Endothelial cell of umbilical vein (primary cell): ENCODE results near the gene C11orf65. TPM values are rescaled to one million over a fixed set of nuclear protein-coding genes. Genes with fewer than 3 reads are reported as not detected.

ENCODE experiments used
- BruUV-seq: library from RNA; stranded (reverse); fragments of 400-500 nt; replicated peaks from 2 replicates; lab custom pipeline; 2021; lab: Mats Ljungman, UMichigan
- CTCF ChIA-PET: fragments of 300-600, 350-600 bp; sonication (Branson Sonifier 250); formaldehyde crosslinking; loops from one replicate; lab custom pipeline; 2021; ENCODE audit warnings: antibody characterized with exemption, inconsistent platforms; lab: Charles Lee
- POLR2A ChIA-PET: fragments of 300-600, 350-600 bp; sonication (Branson Sonifier 250); formaldehyde crosslinking; loops from one replicate; lab custom pipeline; 2021; ENCODE audit warnings: antibody characterized with exemption, inconsistent platforms; lab: Charles Lee
- DNase-seq: peaks from one replicate; pipeline ENCODE4 v3.0.0-alpha.2; 2011; ENCODE audit warnings: low read depth, low spot score
- FAIRE-seq: peaks from 2 replicates; lab custom pipeline; 2011; peaks lifted over from hg19 to GRCh38; lab: Jason Lieb, UNC
- H2AFZ ChIP-seq: 2 replicates; pipeline ENCODE4 v1.6.0; 2012; ENCODE audit warnings: low read depth, low read length, control low read depth, inconsistent platforms
- H3K27ac ChIP-seq: 2 replicates; pipeline ENCODE4 v1.5.1; 2011; ENCODE audit warnings: low read depth, mild to moderate bottlenecking, control low read depth, low read length, moderate library complexity; ENCODE audit not compliant: insufficient read depth
- H3K27me3 ChIP-seq, 2 experiments: 2 replicates each; pipeline versions ENCODE4 v1.6.0 to v1.6.1; 2011; ENCODE audit warnings: low read length in 2 of 2, mixed read lengths in 1 of 2; ENCODE audit not compliant: control insufficient read depth in 2 of 2, insufficient read depth in 2 of 2
- H3K36me3 ChIP-seq, 2 experiments: 2 replicates in 1 of 2; 3 replicates in 1 of 2; pipeline ENCODE4 v1.5.1; 2011; ENCODE audit warnings: low read length in 2 of 2, mild to moderate bottlenecking in 1 of 2, moderate library complexity in 1 of 2; ENCODE audit not compliant: control insufficient read depth in 2 of 2, insufficient read depth in 2 of 2; ENCODE audit errors: extremely low read depth in 1 of 2
- H3K4me1 ChIP-seq: 3 replicates; pipeline ENCODE4 v1.5.1; 2011; ENCODE audit warnings: mild to moderate bottlenecking, low read length; ENCODE audit not compliant: control insufficient read depth, insufficient read depth; ENCODE audit errors: extremely low read depth
- H3K4me2 ChIP-seq: 2 replicates; pipeline ENCODE4 v1.6.1; 2011; ENCODE audit warnings: low read length, control low read depth, mixed read lengths; ENCODE audit not compliant: insufficient read depth
- H3K4me3 ChIP-seq, 3 experiments: fragments of 200-600 bp in 1 of 3; sonication (generic), shearing (Covaris generic) in 1 of 3; replicated peaks in 1 of 3; 2 replicates each; pipeline ENCODE4 v1.5.1; 2011 to 2016; ENCODE audit warnings: control low read depth in 3 of 3, low read length in 3 of 3, mild to moderate bottlenecking in 2 of 3, inconsistent platforms in 1 of 3, low read depth in 1 of 3, moderate library complexity in 1 of 3; ENCODE audit not compliant: insufficient read depth in 1 of 3
- H3K79me2 ChIP-seq: 2 replicates; pipeline ENCODE4 v1.6.0; 2012; ENCODE audit warnings: low read length, inconsistent platforms; ENCODE audit not compliant: control insufficient read depth, insufficient read depth
- H3K9ac ChIP-seq: replicated peaks from 2 replicates; pipeline ENCODE3; 2011; ENCODE audit warnings: low read length, control low read depth; ENCODE audit not compliant: insufficient read depth; ENCODE audit errors: extremely low read depth
- H3K9me1 ChIP-seq: replicated peaks from 3 replicates; pipeline ENCODE4 v1.6.0; 2011; ENCODE audit warnings: mild to moderate bottlenecking, low read length; ENCODE audit not compliant: control insufficient read depth, insufficient read depth; ENCODE audit errors: extremely low read depth
- H3K9me3 ChIP-seq: replicated peaks from 2 replicates; pipeline ENCODE4 v1.5.1; 2012; ENCODE audit warnings: low read length, inconsistent platforms; ENCODE audit not compliant: control insufficient read depth, insufficient read depth
- H4K20me1 ChIP-seq: replicated peaks from 2 replicates; pipeline ENCODE3; 2011; ENCODE audit warnings: mild to moderate bottlenecking, low read length; ENCODE audit not compliant: control insufficient read depth, insufficient read depth; ENCODE audit errors: extremely low read depth
- CTCF ChIP-seq, 2 donors: IDR thresholded peaks; 1 replicate in 1 of 2; 2 replicates in 1 of 2; pipeline ENCODE4 v1.5.1; 2011; ENCODE audit warnings: low read length in 2 of 2, mild to moderate bottlenecking in 2 of 2, moderate library complexity in 2 of 2, control low read depth in 1 of 2, inconsistent platforms in 1 of 2, low read depth in 1 of 2; ENCODE audit not compliant: insufficient read depth in 1 of 2; ENCODE audit errors: extremely low read depth in 1 of 2
- FOS ChIP-seq: IDR thresholded peaks from 2 replicates; pipeline ENCODE4 v1.6.1; 2011; ENCODE audit warnings: mild to moderate bottlenecking, low read length, moderate library complexity, borderline replicate concordance; ENCODE audit not compliant: insufficient read depth
- GATA2 ChIP-seq: IDR thresholded peaks from 2 replicates; pipeline ENCODE4 v1.7.0; 2011; ENCODE audit warnings: low read depth, mild to moderate bottlenecking, moderate library complexity, mixed read lengths, low read length; ENCODE audit not compliant: insufficient read length, insufficient read depth
- JUN ChIP-seq: IDR thresholded peaks from 2 replicates; pipeline ENCODE4 v1.6.1; 2011; ENCODE audit warnings: borderline replicate concordance, low read depth; ENCODE audit not compliant: insufficient read length, insufficient read depth
- MAX ChIP-seq: IDR thresholded peaks from 2 replicates; pipeline ENCODE4 v1.6.1; 2011; ENCODE audit not compliant: insufficient read depth, insufficient read length
- MYC ChIP-seq: IDR thresholded peaks from one replicate; pipeline ENCODE4 v1.6.1; 2011; ENCODE audit warnings: mild to moderate bottlenecking, low read depth, low read length
- POLR2A ChIP-seq: IDR thresholded peaks from 2 replicates; pipeline ENCODE4 v1.6.1; 2012; ENCODE audit warnings: low read depth, mild to moderate bottlenecking, control low read depth, low read length
- POLR2AphosphoS5 ChIP-seq: IDR thresholded peaks from 2 replicates; pipeline ENCODE4 v1.6.1; 2012; ENCODE audit warnings: low read depth, mild to moderate bottlenecking, control low read depth, low read length, moderate library complexity; ENCODE audit not compliant: insufficient read depth
- dilution Hi-C: fragments of 300-500 bp; cut with MboI; formaldehyde crosslinking; loops from one replicate; pipeline ENCODE4 v1.15.0; 2019; ENCODE audit warnings: low sequenced_read_pairs; ENCODE audit not compliant: extremely low pct_ligation_motif_present
- intact Hi-C: fragments of 100-400 bp; cut with micrococcal nuclease; formaldehyde crosslinking; loops from one replicate; pipeline ENCODE4 v1.10.0; 2022
- polyA plus RNA-seq, 4 experiments: library from polyadenylated mRNA; depleted of rRNA in 3 of 4; stranded (reverse) in 3 of 4; unstranded in 1 of 4; fragments of >200 nt; gene quantifications; 2 replicates each; pipeline versions ENCODE4 v1.2.1 to v1.2.3, GENCODE V29; 2011 to 2012; ENCODE audit warnings: missing spikeins in 1 of 4
- total RNA-seq: library from RNA; stranded (reverse); gene quantifications from 2 replicates; pipeline ENCODE4 v1.2.3, GENCODE V29; 2021

The C11orf65 gene
- total and polyA plus RNA-seq, 2 donors (not counting 3 experiments of a cell fraction or from before 2014, with no cell fraction given) = not detected

- H3K9me3 ChIP-seq = no peaks in the 10 kb centered on the region
- H3K4me2 ChIP-seq = no peak overlapping the region
- no peaks in the 10 kb centered on the region for H3K79me2 ChIP-seq
- H3K27me3 ChIP-seq = no peaks in the 10 kb centered on the region
- no peak overlapping the region for H3K27ac ChIP-seq
- no peak for FAIRE-seq
- ChIA-PET POLR2A (no interaction called here), CTCF (no interaction called here)
- dilution Hi-C loops (no loop called here), intact Hi-C loops (no loop called here)
- DNase-seq = no peak
- BruUV-seq = no TSS peak
- H3K4me1 ChIP-seq = no peaks in the 10 kb centered on the region
- no peak overlapping the region for H2AFZ ChIP-seq
- TF ChIP-seq MYC = no peak
- no peak for TF ChIP-seq GATA2
- no peak for TF ChIP-seq POLR2AphosphoS5
- TF ChIP-seq POLR2A = no peak
- no peak for TF ChIP-seq MAX
- TF ChIP-seq JUN = no peak
- TF ChIP-seq FOS = no peak
- TF ChIP-seq CTCF (IDR thresholded peaks at IDR 0.05; ENCODE audit: extremely low read depth in 1 of 2, insufficient read depth in 1 of 2, low read depth in 1 of 2, low read length in 2 of 2) = no peak
- no peaks in the 10 kb centered on the region for H3K9me1 ChIP-seq
- no peak overlapping the region for H3K4me3 ChIP-seq
- no peaks in the 10 kb centered on the region for H3K36me3 ChIP-seq
- H3K9ac ChIP-seq = no peak overlapping the region
- no peaks in the 10 kb centered on the region for H4K20me1 ChIP-seq
Observed at GRCh38 chr11:108345767-108346166, 121.6 kb downstream of the C11orf65 start.
